HG03520 (cell line): ENCODE measurements around the gene TRIM71.

Source experiments
- ATAC-seq: cut with Tn5 transposase; IDR thresholded peaks from one replicate; pipeline ENCODE4 v1.9.1; 2021; ENCODE audit warnings: mild to moderate bottlenecking, moderate library complexity; ENCODE audit not compliant: unreplicated experiment

The TRIM71 gene

DNA sequence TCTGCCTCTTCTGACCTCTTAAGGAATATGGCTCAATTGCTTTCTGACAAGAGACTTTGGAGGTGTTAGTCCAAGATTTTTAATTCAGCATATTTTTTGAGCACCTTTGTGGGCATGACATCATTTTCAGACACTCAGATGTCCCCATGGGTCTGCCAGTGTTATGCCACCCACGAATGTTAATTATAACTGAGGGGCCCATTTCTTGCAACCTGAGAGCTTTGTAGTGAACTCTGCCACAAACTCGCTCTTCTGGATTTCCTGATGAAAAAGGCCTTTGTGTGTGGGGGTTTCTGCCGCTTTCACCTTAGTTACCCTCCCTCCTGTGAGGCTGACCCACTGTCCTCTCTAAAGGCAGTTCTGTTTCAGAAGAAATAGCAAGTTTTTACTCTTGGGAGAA lies 69.1 kb downstream of the TRIM71 start:
- no peak for ATAC-seq

DNA sequence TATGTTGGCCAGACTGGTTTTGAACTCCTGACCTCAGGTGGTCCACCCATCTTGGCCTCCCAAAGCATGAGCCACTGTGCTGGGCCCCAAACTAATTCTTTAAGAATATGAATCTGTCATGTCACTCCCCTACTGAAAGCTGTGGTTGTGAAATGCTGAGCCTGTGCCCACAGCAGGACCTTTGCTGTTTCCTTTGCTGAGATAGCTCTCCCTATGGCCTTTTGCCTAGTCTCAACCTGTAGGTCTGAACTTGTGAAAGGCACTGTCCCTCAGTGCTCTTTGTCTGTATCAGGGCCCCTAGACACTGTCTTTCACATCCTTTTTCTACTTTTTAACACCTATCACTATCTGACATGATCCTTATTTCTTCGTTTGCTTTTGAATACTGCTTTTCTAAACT lies 70.9 kb downstream of the TRIM71 start:
- peak; percentile 89 for ATAC-seq

DNA sequence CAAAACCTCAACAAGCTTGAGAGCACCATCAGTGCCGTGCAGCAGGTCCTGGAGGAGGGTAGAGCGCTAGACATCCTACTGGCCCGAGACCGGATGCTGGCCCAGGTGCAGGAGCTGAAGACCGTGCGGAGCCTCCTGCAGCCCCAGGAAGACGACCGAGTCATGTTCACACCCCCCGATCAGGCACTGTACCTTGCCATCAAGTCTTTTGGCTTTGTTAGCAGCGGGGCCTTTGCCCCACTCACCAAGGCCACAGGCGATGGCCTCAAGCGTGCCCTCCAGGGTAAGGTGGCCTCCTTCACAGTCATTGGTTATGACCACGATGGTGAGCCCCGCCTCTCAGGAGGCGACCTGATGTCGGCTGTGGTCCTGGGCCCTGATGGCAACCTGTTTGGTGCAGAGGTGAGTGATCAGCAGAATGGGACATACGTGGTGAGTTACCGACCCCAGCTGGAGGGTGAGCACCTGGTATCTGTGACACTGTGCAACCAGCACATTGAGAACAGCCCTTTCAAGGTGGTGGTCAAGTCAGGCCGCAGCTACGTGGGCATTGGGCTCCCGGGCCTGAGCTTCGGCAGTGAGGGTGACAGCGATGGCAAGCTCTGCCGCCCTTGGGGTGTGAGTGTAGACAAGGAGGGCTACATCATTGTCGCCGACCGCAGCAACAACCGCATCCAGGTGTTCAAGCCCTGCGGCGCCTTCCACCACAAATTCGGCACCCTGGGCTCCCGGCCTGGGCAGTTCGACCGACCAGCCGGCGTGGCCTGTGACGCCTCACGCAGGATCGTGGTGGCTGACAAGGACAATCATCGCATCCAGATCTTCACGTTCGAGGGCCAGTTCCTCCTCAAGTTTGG lies 72.9 kb downstream of the TRIM71 start:
- no peak for ATAC-seq

DNA sequence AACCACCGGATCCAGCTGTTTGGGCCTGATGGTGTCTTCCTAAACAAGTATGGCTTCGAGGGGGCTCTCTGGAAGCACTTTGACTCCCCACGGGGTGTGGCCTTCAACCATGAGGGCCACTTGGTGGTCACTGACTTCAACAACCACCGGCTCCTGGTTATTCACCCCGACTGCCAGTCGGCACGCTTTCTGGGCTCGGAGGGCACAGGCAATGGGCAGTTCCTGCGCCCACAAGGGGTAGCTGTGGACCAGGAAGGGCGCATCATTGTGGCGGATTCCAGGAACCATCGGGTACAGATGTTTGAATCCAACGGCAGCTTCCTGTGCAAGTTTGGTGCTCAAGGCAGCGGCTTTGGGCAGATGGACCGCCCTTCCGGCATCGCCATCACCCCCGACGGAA lies 73.6 kb downstream of the TRIM71 start:
- ATAC-seq, result no peak

DNA sequence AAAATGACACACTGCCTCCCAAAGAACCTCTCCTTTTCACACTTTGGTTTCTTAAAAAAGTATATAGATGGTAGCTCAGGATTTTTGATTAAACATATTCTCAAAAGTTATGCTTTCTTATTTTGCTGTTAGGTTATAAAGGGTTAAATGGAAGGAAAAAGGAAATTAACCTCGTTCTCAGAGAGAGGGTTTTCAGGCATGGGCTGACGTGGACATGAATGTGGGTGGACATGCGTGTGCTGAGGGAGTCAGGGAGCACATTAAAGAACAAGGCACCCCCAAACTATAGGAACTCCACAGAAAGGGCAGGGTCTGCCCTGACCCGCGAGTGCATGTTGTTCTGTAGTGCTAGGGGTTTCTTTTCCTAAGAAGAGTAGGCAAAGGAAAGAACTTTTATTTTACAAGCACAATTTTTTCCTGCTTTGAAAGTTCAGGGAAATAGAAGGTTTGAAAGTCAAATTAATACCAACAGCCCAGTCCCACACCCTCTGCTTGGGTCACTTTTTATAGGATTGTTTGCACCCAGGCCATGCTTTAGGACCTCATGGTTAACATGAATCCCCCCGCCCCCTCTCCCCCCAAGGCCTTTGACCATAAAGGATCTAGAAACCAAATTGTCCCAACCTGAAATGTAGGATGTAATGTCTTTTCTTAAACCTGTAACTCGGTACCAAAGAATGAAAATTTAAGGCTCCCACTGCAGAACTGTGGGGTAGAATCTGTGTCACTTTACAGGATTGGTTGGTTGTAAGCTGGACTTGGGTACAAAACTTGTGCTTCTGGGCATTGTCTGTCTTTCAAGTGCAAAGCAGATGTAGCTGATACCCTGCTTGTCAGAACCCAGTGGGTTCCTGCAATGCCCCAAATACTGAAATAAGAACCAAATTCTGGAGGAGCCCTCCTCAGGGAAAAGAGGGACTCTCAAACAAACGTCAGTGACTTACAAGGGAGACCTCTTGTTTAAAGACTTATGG lies 75.1 kb downstream of the TRIM71 start:
- no peak for ATAC-seq

DNA sequence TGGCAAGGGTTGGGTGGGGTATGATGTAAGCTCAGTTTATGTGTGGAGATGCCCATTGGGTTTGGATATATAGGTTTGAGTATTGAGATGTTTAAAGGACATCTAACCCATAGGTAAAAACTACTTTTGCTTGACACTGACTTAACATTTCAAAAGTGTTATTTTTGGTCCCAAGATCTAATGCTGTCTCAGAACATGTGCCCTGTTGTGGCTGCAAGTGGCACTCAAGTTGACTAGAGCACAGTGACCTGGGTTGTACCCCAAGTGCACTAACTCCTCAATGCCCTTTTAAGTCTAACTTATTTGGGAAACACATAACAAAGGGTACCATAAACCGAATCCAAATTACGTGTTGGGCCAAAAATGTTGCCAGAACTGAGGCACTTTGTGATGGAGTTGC lies 77.2 kb downstream of the TRIM71 start:
- ATAC-seq, result no peak

DNA sequence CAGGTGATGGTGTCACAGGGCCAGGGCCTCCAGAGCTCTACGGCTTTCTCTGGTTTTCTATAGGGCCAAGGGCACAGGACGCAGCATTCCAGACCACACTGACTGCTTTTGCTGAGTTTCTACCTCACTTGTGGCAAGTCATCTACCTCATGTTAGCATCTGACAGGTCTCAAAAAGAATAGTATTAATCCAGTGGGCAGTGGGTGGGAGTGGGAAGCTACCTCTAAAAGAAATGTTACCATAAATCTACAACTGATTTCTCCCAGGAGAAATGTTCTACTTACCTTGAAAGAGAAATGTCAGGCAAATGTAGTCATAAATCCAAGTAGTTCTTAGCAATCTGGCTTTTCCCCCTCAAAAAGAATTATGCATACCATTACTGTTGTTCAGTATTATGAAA lies 77.9 kb downstream of the TRIM71 start:
- ATAC-seq, result no peak

DNA sequence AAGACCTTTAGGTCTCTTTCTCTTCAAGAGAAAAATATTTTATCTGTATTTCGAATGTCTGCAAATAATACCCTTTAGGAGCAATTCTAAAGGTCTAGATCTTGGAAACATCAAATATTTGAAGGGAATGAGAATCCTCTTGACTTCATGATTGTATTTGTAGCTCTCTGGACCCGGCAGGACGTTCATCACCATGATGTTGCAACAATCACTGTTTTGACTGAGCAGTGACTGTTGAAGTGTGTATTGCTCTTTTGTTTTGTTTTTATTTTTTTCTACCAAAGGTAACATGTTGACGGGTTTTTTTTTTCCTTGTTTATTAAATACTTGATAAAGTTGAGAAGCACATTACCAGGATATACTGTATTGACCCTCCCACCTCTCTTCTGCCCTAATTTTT lies 78.3 kb downstream of the TRIM71 start:
- ATAC-seq, result no peak

DNA sequence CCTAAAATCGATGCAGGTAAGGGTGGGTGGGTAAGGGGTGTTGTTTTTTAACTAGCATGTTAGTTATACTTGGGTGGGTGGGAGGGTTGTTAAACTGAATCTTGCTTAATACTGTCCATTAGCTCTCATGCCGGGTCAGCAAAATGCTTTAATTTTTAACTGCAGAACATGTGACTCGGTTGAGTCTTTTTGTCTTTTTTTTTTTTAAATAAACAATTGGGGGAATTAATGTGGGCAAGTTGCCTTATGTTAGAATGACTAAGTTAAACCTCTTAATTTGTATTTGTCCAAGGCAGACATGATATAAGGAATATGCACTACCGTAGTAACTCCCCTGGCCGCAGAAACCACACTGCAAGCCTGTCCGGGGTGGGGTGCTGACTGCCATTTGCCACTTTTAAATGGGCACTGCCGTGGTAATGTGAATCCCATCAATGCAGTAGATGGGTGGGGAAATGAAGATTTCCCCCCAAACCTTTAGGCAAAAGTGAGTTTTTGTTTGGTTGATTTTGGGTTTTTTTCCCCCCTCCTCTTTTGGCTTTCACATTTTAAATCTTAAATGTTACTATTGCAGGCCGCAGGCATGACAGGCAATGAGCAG lies 79.3 kb downstream of the TRIM71 start:
- ATAC-seq, result no peak

DNA sequence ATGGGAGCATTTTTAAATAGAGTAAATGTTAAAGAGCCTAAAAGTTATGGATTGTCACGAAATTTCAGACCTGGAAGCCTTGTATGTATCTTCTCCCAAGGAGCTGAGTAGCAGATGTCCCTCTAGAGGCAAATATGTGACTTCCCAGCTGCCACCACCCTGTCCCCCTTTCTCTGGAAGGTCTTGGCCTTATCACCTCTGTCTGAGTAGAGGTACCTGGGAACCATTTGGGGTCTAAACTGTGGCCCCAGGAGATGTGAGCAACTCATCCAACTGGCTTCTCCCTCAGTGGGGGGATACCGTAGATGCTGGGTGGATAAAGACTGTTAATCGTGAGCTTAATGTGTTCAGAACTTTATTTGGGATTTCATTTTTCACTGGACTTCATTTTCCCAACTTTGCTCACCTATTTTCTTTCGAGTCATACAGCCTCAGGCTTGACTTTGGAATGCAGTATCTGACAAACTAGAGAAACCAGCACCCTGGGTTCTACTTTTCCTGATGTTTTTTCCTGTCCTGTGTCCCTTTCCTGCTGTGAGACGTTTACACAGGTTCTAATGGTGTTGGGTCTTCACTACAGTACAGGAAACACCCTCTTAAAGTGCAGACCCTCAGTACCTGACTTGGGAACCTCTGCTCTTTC lies 80.3 kb downstream of the TRIM71 start:
- ATAC-seq, result no peak

DNA sequence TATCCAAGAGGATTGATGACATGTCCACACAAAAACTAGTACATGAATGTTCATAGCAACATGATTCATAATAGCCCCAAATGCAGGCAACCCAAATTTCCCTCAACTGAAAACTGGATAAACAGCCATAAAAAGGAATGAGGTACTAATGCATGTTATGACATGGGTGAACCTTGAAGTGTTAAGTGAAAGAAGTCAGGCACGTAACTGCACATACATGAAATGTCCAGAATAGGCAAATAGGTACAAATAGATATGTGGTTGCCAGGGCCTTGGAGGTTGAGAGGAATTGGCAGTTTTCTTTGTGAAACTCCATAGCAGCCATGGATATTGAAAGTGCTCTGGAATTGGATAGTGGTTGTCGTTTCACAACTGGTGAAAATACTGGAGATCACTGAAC lies 81.5 kb downstream of the TRIM71 start:
- ATAC-seq, result no peak

DNA sequence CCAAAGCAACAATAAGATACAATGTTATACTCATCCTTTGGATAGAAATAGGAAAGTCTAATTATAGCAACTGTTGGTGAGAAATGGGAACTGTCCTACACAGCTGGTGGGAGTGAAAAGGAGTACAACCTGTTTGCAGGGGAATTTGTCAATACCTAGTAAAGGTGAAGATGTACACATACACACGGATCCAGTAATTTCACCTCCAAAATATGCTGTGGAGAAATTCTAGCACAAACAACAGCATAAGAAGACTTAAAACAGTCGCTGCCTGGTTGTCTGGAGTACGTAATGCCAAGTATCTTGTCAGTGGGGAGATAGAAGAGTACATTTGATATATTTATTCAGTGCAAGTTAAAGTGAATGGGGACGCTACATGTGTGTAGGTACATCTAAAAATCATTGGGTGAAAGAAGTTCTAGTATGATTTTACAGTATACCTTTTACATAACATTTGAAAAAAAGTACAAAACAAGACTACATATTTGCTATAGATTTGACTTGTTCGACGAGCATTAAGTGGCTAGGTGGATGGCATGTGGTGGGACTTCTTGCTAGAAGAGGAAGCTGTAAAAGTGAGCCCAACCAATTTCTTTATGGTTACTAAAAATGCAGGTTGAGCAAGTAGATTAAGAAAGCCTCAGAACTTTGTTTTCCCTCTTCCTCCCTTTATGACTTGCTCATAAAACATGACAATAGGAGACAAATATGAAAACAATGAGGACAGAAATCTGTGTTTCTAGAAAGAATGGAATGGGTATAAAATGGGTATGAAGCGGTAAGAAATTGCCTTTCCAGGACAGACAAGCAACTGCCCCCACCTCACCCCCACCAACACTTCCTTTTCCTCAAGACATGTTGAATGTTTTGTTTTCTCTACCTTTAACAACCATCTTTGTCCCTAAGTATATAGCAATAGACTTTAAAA lies 83.5 kb downstream of the TRIM71 start:
- ATAC-seq, result no peak

DNA sequence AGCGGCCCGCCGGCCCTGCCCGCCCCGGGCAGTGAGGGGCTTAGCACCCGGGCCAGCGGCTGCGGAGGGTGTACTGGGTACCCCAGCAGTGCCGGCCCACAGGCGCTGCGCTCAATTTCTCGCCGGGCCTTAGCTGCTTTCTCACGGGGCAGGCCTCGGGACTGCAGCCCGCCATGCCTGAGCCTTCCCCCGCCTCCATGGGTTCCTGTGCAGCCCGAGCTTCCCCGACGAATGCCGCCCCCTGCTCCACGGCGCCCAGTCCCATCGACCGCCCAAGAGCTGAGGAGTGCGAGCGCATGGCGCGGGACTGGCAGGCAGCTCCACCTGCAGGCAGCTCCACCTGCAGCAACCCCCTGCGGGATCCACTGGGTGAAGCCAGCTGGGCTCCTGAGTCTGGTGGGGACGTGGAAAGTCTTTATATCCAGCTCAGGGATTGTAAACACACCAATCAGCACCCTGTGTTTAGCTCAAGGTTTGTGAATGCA lies 85.1 kb downstream of the TRIM71 start:
- ATAC-seq, result peak; percentile 65

DNA sequence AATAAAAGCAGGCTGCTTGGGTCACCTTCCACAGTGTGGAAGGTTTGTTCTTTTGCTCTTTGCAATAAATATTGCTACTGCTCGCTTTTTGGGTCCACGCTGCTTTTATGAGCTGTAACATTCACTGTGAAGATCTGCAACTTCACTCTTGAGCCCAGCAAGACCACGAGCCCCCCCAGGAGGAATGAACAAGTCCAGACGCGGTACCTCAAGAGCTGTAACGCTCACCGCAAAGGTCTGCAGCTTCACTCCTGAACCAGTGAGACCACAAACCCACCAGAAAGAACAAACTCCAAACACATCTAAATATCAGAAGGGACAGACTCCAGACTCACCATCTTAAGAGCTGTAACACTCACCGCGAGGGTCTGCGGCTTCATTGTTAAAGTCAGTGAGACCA lies 86.2 kb downstream of the TRIM71 start:
- no peak for ATAC-seq

DNA sequence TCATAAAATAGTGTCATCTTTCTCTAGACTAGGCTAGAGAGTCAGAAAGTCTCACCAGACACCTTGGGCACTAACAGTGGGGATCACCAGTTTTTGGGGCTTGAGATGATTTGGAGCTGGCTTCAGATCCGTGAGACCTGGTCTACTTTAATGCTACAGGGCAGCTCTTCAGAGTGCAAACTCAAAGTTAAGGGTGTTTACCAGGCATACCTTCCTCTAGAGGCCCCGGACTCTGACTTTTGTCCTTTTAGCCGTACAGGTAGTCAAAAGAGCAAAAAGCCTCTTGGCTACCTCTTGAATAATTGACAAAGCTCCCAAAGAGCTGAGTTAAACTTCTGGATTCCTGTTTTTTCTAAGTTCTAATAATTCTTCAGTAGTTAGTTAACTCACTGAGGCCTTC lies 92.2 kb downstream of the TRIM71 start:
- no peak for ATAC-seq

DNA sequence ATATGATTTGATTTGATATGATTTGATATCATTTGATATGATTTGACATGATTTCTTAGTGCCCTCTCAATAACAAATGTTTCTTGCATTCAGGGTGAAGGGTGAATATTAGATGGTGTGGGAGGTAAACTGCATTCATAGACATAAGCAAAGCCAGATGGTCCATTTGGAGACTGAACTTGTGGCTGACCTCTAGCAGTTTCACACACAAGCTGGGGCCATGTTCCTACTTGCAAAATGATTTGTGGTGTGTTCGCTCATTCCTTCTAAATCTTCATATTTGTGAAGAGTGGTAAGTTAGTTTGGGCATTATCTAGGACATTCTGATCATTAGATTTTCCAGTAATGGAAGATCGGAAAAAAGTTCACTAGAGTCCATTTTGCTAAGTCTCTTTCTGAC lies 93.2 kb downstream of the TRIM71 start:
- no peak for ATAC-seq

DNA sequence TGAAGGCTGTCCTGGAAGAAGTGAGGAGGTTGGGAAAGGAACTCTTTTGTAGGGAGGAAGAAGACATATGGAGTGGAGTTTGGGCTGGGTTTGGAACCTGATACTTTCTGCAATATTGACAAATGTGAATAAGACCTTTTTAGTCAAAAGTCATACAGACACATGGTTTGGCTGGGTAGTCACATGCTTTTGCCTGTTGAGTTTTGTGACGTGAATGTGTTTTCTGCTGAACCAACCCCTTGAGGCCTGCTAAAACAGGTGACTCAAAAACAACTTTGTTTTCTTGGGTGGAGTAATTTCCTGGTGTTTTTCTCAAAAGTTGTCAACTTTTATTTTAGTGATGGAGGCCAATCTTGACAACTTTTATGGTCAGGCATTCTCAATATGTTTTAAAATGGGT lies 94.2 kb downstream of the TRIM71 start:
- no peak for ATAC-seq

DNA sequence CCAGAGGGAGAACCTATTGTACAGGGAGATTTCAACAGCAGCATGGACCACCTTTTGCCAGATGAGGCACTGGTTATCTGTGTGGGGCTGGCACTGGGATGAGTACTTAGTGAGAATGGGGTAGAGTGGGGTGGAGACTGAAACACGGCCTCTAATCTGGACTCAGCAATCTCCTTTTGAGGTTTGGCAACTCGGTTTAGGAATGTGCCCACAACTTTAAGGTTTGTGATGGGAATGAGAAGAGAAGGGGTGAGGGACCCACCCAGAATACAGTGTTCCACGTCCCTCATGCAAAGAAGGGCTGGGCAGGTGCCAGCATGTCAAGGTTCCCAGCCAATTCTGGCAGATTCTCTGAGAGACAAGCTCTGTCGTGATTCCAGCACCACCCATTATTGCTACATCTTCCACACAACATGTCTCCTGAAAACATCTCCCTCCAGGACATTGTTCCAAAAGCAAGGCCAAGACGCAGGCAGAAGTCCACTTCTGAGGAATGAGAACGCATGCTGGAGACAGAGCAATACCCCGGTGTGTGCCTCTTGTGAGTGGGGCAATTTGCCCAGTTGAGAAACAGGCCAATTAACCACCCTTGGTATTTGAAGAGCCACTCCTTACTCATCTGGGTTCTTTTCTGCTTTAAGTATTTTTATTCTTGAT lies 96.1 kb downstream of the TRIM71 start:
- no peak for ATAC-seq

DNA sequence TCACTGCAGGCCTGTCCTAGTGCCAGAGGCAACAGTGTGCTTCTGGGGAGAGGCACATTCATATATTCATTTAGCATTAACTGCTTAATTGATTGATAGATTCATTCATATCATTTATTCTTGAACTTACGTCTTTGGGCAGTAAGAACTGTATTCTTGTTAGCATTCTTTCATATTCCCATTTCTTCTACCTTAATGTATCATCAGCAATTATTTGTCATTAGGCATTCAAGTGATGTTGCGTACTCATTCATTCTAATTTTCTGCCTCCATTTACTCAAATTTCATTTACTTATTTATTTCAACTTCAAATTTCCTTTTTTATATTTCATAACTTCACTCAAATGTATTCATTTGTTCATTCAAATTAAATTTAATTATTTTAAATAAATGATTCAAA lies 102.1 kb downstream of the TRIM71 start:
- no peak for ATAC-seq
